ENCODE data around the gene RAB6A. TPM values are rescaled to one million over a fixed set of nuclear protein-coding genes. Genes with fewer than 3 reads are reported as not detected.

Gene RAB6A
- total RNA-seq, 1 experiment from 2014 or later = 227 TPM

GRCh38 chr11:73649206-73649605 lies 111.7 kb downstream of the RAB6A start:
- Mint-ChIP-seq H3K27me3 (ENCODE audit: insufficient read depth, unreplicated experiment) (no peaks in the 10 kb centered on the region), H3K27ac (ENCODE audit: unreplicated experiment) (no peak overlapping the region), H3K9me3 (ENCODE audit: unreplicated experiment) (no peaks in the 10 kb centered on the region), H3K4me3 (ENCODE audit: unreplicated experiment) (no peak overlapping the region), H3K36me3 (ENCODE audit: insufficient read depth, unreplicated experiment) (peaks cover 8% of the 10 kb centered on the region), H3K4me1 (ENCODE audit: low read depth, unreplicated experiment) (peaks cover 25% of the 10 kb centered on the region)
- no peak for DNase-seq
- peaks cover 10% of the 10 kb centered on the region; the same call in 1 of the 2 replicates for H3K4me1 ChIP-seq
- no peak overlapping the region for H3K4me3 ChIP-seq (ENCODE audit: low read depth, low read length)
- CTCF ChIA-PET = no interaction called here
- intact Hi-C loops (cut with micrococcal nuclease; ENCODE audit: unreplicated experiment) = no loop called here
- no peak for TF ChIP-seq CTCF (IDR thresholded peaks at IDR 0.05; ENCODE audit: insufficient read depth in 1 of 2, low read depth in 1 of 2, low read length in 1 of 2, severe bottlenecking in 1 of 2, unreplicated experiment in 1 of 2)
- POLR2A ChIA-PET = no interaction called here
- H3K27me3 ChIP-seq (replicated peaks; ENCODE audit: control insufficient read depth, insufficient read depth, low read length) = no peaks in the 10 kb centered on the region
- H3K9me3 ChIP-seq = no peaks in the 10 kb centered on the region
- H3K36me3 ChIP-seq (ENCODE audit: control insufficient read depth, insufficient read depth, low read length) = no peaks in the 10 kb centered on the region
- BruUV-seq (replicated peaks) = no TSS peak

GRCh38 chr11:73648571-73649046 lies 112.3 kb downstream of the RAB6A start:
- H3K27me3 ChIP-seq (replicated peaks; ENCODE audit: control insufficient read depth, insufficient read depth, low read length) = no peaks in the 10 kb centered on the region
- H3K4me3 Mint-ChIP-seq (ENCODE audit: unreplicated experiment) = no peak overlapping the region
- peaks cover 8% of the 10 kb centered on the region for H3K36me3 Mint-ChIP-seq (ENCODE audit: insufficient read depth, unreplicated experiment)
- H3K9me3 Mint-ChIP-seq (ENCODE audit: unreplicated experiment) = no peaks in the 10 kb centered on the region
- no peaks in the 10 kb centered on the region for H3K27me3 Mint-ChIP-seq (ENCODE audit: insufficient read depth, unreplicated experiment)
- POLR2A ChIA-PET = no interaction called here
- no TSS peak for BruUV-seq (replicated peaks)
- H3K36me3 ChIP-seq (ENCODE audit: control insufficient read depth, insufficient read depth, low read length) = no peaks in the 10 kb centered on the region
- no peak overlapping the region for H3K4me3 ChIP-seq (ENCODE audit: low read depth, low read length)
- no peak overlapping the region for H3K27ac Mint-ChIP-seq (ENCODE audit: unreplicated experiment)
- intact Hi-C loops (cut with micrococcal nuclease; ENCODE audit: unreplicated experiment) = no loop called here
- peaks cover 25% of the 10 kb centered on the region for H3K4me1 Mint-ChIP-seq (ENCODE audit: low read depth, unreplicated experiment)
- H3K4me1 ChIP-seq = peaks cover 10% of the 10 kb centered on the region; the same call in 1 of the 2 replicates
- CTCF ChIA-PET = interaction anchor here (3.9 kb wide), 1 partner anchor 23 kb away, joined by 19 read pairs; no protein-coding TSS in a partner anchor
- DNase-seq = no peak
- no peaks in the 10 kb centered on the region for H3K9me3 ChIP-seq
- TF ChIP-seq CTCF (IDR thresholded peaks at IDR 0.05; ENCODE audit: insufficient read depth in 1 of 2, low read depth in 1 of 2, low read length in 1 of 2, severe bottlenecking in 1 of 2, unreplicated experiment in 1 of 2) = no peak

GRCh38 chr11:73648121-73648520 lies 112.8 kb downstream of the RAB6A start:
- ChIA-PET POLR2A (no interaction called here), CTCF (interaction anchor here (0.6 to 3.9 kb wide), 2 partner anchors 23 to 1018 kb away, joined by 3 to 19 read pairs; no protein-coding TSS in a partner anchor)
- H3K9me3 ChIP-seq = no peaks in the 10 kb centered on the region
- no TSS peak for BruUV-seq (replicated peaks)
- Mint-ChIP-seq H3K4me1 (ENCODE audit: low read depth, unreplicated experiment) (peaks cover 25% of the 10 kb centered on the region), H3K27me3 (ENCODE audit: insufficient read depth, unreplicated experiment) (no peaks in the 10 kb centered on the region), H3K27ac (ENCODE audit: unreplicated experiment) (peak overlapping the region; percentile 36), H3K4me3 (ENCODE audit: unreplicated experiment) (peak overlapping the region; percentile 78), H3K9me3 (ENCODE audit: unreplicated experiment) (no peaks in the 10 kb centered on the region), H3K36me3 (ENCODE audit: insufficient read depth, unreplicated experiment) (peaks cover 8% of the 10 kb centered on the region)
- no peaks in the 10 kb centered on the region for H3K36me3 ChIP-seq (ENCODE audit: control insufficient read depth, insufficient read depth, low read length)
- no peak for DNase-seq
- TF ChIP-seq CTCF (IDR thresholded peaks at IDR 0.05; ENCODE audit: insufficient read depth in 1 of 2, low read depth in 1 of 2, low read length in 1 of 2, severe bottlenecking in 1 of 2, unreplicated experiment in 1 of 2) = no peak
- intact Hi-C loops (cut with micrococcal nuclease; ENCODE audit: unreplicated experiment) = no loop called here
- no peak overlapping the region for H3K4me3 ChIP-seq (ENCODE audit: low read depth, low read length)
- H3K27me3 ChIP-seq (replicated peaks; ENCODE audit: control insufficient read depth, insufficient read depth, low read length) = no peaks in the 10 kb centered on the region
- peaks cover 10% of the 10 kb centered on the region; the same call in 1 of the 2 replicates for H3K4me1 ChIP-seq
